Left ventricle myocardium inferior (tissue), 1 donor: ENCODE measurements around the gene NMRK2. TPM values are rescaled to one million over a fixed set of nuclear protein-coding genes. Genes with fewer than 3 reads are reported as not detected.
A peak's percentile ranks its signal among the peaks of the same experiment; 100 is the strongest.

Source experiments
- DNase-seq: peaks from one replicate; pipeline ENCODE4 v3.0.0-alpha.2; 2020
- H3K27ac ChIP-seq: fragments of 200-600 bp; replicated peaks from 2 replicates; pipeline ENCODE4 v1.8.0; 2021
- H3K27me3 ChIP-seq: fragments of 200-600 bp; 2 replicates; pipeline ENCODE4 v1.8.0; 2021; ENCODE audit warnings: low read depth
- H3K36me3 ChIP-seq: fragments of 200-600 bp; 2 replicates; pipeline ENCODE4 v1.8.0; 2021
- H3K4me1 ChIP-seq: fragments of 200-600 bp; 2 replicates; pipeline ENCODE4 v1.8.0; 2021
- H3K4me3 ChIP-seq: fragments of 200-600 bp; 2 replicates; pipeline ENCODE4 v1.8.0; 2021; ENCODE audit warnings: mild to moderate bottlenecking, moderate library complexity
- H3K9me3 ChIP-seq: fragments of 200-600 bp; replicated peaks from 2 replicates; pipeline ENCODE4 v1.8.0; 2021
- CTCF ChIP-seq: fragments of 200-600 bp; IDR thresholded peaks from 2 replicates; pipeline ENCODE4 v1.8.0; 2021; ENCODE audit warnings: antibody characterized with exemption, mild to moderate bottlenecking, borderline replicate concordance
- intact Hi-C: fragments of 100-400 bp; cut with micrococcal nuclease; formaldehyde crosslinking; loops from one replicate; pipeline ENCODE4 v1.11.0; 2022
- total RNA-seq: library from RNA; stranded (reverse); fragmentation: NEBNext Ultra II Directional; extraction: Animal tissue kit (Norgen Biotek cat#: 25700); gene quantifications from one replicate; pipeline ENCODE4 v1.2.1, GENCODE V29; 2021
- donor health status: DM: no; HTN: yes; CAD: no; lungs with severe emphysema.

Gene NMRK2
- total RNA-seq, 1 donor from 2014 or later: 458 TPM

GRCh38 chr19:3970808-3971598 lies 38.1 kb downstream of the NMRK2 start, which contains the start of gene DAPK3:
Gene DAPK3, minus strand, starts transcription at chr19:3971099. Its CDS starts 1,364 bp downstream, at chr19:3969735.
- Histone ChIP-seq H3K36me3 (peaks cover 34% of the 10 kb centered on the region), H3K9me3 (no peaks in the 10 kb centered on the region), H3K4me3 (peak within 1 kb of the TSS; percentile 99), H3K27me3 (no peaks in the 10 kb centered on the region), H3K27ac (peak within 1 kb of the TSS; percentile 99), H3K4me1 (peaks cover 56% of the 10 kb centered on the region)
- DNase-seq: peak; percentile 97
- intact Hi-C loops: no loop called here
- TF ChIP-seq CTCF: no peak

GRCh38 chr19:3975144-3975543 lies 42.3 kb downstream of the NMRK2 start:
- Histone ChIP-seq H3K36me3 (peaks cover 52% of the 10 kb centered on the region), H3K27ac (no peak overlapping the region), H3K4me3 (no peak overlapping the region), H3K27me3 (no peaks in the 10 kb centered on the region), H3K9me3 (no peaks in the 10 kb centered on the region), H3K4me1 (peaks cover 19% of the 10 kb centered on the region)
- no peak for TF ChIP-seq CTCF
- no peak for DNase-seq
- intact Hi-C loops: no loop called here

DNA sequence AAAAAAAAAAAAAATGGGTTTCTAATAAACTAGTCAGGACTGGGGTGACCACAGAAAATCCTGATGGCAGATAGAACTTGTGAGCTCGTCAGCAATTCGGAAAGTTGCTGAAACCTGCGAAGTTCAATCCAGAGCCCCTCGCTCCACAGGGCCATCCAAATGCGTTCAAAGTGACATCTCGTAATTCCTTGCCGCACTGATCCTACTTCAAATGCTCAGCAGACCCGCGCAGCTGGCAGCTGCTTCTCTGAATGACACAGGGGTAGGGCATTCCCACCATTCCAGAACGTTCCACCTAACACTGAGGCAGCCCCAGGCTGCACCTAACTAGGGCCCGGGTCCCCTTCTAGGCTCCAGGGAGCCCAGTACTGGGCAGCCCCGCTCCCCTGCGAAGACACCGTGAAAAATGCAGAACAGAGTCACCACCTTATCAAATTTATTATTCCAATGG lies 42.8 kb downstream of the NMRK2 start:
- intact Hi-C loops: no loop called here
- no peak for TF ChIP-seq CTCF
- Histone ChIP-seq H3K27ac (no peak overlapping the region), H3K4me1 (peaks cover 14% of the 10 kb centered on the region), H3K27me3 (no peaks in the 10 kb centered on the region), H3K36me3 (peaks cover 58% of the 10 kb centered on the region), H3K9me3 (no peaks in the 10 kb centered on the region), H3K4me3 (no peak overlapping the region)
- no peak for DNase-seq

- intact Hi-C loops: no loop called here
- peaks cover 14% of the 10 kb centered on the region for H3K4me1 ChIP-seq
- H3K36me3 ChIP-seq: peaks cover 68% of the 10 kb centered on the region
- no peak overlapping the region for H3K27ac ChIP-seq
- no peaks in the 10 kb centered on the region for H3K9me3 ChIP-seq
- no peak for TF ChIP-seq CTCF
- H3K27me3 ChIP-seq: no peaks in the 10 kb centered on the region
- H3K4me3 ChIP-seq: no peak overlapping the region
- DNase-seq: no peak
These were observed 43.8 kb downstream of the NMRK2 start for GRCh38 chr19:3976495-3977241.

DNA sequence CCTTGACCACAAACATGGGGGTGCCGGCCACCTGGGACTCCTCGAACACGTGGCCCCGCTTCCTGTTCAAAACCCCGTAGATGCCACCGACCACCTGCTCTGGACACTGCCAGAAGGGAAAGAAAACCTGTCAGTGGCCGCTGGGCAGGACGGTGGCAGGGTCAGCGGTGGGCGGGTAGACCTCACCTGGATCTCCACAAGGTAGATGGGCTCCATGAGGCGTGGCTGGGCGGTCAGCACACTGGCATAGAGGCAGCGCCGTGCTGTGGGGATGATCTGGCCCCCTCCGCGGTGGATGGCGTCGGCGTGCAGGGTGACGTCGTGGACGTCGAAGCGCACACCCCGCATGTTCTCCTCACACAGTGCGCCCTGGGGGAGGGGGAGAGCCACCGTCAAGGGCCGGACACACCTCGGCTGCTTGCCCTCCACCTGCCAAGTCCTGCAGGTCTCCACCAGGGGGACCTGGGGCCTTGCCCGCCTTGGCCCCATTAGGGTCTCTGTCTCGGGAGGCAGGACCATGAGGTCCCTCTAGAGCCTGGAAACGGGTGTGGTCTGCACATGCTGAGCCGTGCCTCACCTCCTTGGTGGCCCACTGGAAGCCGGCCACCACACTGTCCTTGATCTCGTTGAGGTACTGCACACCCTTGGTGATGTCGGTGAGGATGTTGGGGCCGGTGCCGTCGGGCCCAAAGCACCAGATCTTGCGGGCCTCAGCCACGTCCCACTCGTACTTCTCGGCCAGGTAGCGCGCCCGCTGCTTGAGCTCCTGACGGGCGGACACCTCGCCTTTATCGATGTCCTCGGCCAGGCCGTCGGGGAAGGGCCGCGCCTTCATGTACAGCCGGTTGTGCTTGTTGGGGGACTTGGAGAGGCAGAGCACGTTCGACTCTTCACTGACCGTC lies 44.6 kb downstream of the NMRK2 start:
- no peaks in the 10 kb centered on the region for H3K9me3 ChIP-seq
- intact Hi-C loops: no loop called here
- no peak overlapping the region for H3K4me3 ChIP-seq
- no peak for TF ChIP-seq CTCF
- no peak overlapping the region for H3K27ac ChIP-seq
- H3K27me3 ChIP-seq: no peaks in the 10 kb centered on the region
- H3K4me1 ChIP-seq: peaks cover 20% of the 10 kb centered on the region
- peaks cover 76% of the 10 kb centered on the region for H3K36me3 ChIP-seq
- DNase-seq: no peak
